ENCODE measurements around the gene CHST11.
"Not testable (repeated sequence)": the region's sequence is repeated elsewhere in the genome, so short reads cannot be mapped to it uniquely, and the experiment has no call there.

CHST11 gene

DNA sequence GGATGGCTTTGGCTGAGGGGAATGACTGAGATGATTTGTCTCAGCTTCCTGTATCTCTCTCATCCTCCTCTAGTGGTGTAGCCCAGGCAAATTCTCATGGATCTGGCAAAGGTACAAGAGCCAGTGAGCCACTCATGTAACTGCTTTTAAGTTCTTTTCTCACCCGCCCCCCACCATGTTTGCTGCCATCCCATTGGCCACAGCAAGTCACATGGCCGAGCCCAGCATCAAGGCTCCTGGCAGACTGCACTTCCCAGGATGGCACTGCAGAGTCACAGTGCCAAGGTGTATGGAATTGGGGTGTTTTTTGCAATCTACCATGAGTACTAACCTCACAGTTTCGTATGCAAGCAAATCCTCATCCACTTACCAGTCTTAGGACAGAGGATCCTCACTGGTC is 50.9 kb downstream of the CHST11 start:
- DNase-seq, result no peak

DNA sequence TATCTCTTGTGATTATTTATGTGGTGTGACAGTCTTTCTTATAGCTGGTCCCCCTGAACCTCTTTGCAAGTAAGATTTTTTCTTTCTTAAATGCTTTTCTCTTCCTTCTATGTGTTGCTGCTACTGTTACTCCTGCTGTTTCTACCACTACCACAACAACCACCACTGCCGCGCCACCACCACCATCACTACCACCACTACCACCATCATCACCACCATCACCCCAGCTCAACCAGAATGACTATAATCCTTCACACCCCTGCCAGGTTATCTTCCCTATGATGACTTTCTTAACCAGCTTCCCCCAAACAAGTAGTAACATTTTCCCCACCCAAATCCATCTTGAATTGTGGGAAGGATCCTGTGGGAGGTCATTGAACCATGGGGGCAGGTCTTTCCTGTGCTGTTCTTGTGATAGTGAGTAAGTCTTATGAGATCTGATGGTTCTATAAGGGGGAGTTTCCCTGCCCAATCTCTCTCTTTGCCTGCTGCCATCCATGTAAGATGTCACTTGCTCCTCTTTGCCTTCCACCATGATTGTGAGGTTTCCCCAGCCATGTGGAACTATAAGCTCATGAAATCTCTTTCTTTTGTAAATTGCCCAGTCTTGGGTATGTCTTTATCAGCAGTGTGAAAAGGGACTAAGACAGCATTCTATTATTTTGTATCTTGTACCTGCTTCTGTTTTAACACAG is 52.2 kb downstream of the CHST11 start:
- no peak for DNase-seq

DNA sequence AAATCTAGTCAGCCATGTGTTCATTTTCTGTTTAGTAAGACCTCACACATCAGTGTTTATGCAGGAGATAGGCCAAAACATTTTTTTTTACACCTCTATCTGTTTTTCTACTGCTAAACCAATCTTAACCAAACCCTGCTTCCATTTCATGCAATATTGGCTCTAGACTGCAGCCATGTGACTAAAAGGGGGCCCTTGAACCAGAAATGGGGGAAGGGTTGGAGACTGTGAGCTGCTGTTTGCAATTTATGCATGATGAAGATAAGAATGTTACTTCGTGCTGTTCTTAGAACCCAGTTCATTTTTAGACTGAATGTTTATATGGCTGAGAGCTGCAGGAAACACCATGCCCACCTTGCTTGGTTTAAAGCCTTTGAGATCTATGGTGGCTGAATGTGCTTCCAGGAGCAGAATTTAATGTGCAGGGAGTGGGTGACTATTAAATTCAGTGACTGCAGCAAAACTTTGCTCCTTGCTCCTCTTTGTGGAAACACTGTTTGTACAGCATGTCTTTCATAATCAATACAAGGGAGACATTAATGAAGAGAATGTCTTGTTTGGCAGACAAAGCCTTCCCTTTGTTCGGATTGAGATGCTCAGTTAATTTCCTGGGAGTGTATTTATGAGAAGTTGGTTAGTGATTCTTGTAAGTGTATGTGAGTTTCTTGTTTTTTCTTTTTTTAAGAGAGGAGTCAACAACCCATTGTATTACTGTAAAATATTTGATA is 53.6 kb downstream of the CHST11 start:
- DNase-seq, result no peak

DNA sequence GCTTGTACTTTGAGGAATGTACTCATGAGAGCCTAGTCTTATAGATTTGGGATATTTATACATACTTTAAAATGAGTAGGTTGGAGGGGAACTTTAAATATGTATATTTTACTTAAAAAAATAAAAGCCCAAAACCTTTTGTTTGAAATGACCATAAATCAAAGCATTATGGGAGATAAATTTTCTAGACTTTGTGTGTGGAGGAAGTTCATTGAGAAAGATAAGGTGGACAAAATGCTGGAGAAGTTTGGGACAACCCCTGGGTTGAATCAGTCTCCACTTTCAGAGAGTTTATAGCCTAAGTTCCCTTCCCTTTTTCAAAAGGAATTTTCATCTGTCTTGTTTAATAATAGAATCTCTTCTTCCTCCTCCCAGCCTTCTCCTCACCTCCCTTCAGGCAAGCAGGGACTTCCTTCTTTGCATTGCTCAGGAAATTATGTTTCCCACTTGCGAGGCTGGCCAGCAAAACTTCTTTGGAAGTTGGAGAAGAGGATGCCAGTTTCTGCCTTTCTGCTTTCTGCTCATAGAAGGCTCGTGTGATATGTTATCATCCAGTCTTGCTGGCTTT is 54.2 kb downstream of the CHST11 start:
- DNase-seq, result no peak

GRCh38 chr12:104513681-104514080 is 56.9 kb downstream of the CHST11 start:
- no peak for DNase-seq

GRCh38 chr12:104514092-104514810 is 57.5 kb downstream of the CHST11 start:
- no peak for DNase-seq

GRCh38 chr12:104515899-104516298 is 59.2 kb downstream of the CHST11 start:
- no peak for DNase-seq

GRCh38 chr12:104516821-104517220 is 60.1 kb downstream of the CHST11 start:
- DNase-seq, result no peak

GRCh38 chr12:104517880-104518279 is 61.1 kb downstream of the CHST11 start:
- DNase-seq, result no peak

DNA sequence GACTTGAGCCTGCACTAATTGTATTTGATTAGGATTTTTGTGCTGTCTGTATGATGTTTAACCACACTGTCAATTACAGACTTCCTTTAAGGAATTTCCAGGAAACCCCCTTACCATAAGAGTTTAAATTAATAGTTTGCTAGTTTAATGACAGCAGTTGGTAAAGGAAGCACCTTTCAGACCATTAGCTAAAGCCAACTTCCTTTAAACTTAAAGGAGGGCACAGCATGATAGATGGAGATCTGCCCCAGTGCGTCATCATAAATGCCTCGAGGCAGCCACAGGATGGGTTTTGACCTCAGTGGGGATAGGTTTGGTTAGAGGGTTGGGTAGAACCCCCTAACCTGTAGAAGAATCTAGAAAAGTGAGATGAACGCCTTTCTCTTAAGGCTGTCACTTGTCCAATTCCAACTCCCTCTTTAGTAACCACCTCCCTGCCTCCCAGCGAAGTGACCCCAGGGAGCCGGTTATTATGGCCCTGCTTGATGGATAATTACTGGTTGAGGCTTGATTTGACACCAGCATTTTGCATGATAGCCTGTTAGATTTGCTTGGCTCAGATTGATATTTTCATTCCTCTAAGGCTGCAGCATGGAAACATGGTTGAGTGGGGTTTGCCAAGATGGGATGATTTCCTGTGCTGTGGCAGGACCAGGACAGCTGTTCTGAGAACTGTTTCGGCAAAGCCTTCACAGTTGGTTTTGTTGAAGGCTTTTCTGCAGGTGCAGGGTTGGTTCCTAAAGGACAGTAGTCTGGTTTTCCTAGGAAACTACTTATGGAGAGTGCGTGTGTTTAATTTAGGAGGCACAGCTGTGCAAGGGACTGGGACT is 62.7 kb downstream of the CHST11 start:
- DNase-seq, result no peak

GRCh38 chr12:104520242-104520900 is 63.6 kb downstream of the CHST11 start:
- DNase-seq, result no peak

- no peak for DNase-seq
Measured at GRCh38 chr12:104521731-104522130, 65.0 kb downstream of the CHST11 start.

DNA sequence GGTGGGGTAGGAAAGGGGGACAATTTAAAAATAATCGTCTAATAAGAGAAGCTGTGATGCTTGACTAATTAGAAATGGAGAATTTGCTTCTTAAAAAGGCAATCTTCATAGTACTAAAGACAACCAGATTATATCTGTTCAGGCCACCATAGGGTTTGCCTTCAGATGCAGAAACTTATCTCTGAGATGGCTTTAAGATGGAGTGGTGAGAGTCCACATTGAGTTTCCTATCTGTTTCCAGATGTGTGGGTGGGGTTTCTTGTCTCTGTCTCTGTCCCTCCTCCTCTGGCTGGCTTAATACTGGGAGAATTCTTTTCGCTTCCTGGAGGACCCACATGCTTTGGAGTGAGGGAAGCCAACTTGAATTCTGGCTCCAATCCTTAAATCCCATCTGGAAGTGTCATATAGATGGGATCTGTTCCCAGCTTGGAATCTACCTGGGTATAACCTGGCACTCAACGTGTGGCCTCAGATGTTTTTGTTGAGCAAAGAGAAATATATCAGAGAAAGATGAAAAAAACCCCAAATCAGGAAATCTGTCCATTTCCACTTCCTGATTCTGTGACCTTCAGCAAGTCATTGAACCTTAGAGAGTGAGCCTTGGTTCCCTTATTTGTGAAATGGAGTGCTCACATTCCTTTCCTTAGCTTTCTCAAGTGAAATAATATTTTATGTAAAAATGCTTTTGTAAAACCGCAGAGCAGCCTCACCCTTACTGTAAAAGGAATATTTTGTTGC is 66.4 kb downstream of the CHST11 start:
- DNase-seq, result no peak

GRCh38 chr12:104524034-104524832 is 67.5 kb downstream of the CHST11 start:
- DNase-seq, result no peak

- no peak for DNase-seq
Measured at GRCh38 chr12:104526320-104526719, 69.6 kb downstream of the CHST11 start.

DNA sequence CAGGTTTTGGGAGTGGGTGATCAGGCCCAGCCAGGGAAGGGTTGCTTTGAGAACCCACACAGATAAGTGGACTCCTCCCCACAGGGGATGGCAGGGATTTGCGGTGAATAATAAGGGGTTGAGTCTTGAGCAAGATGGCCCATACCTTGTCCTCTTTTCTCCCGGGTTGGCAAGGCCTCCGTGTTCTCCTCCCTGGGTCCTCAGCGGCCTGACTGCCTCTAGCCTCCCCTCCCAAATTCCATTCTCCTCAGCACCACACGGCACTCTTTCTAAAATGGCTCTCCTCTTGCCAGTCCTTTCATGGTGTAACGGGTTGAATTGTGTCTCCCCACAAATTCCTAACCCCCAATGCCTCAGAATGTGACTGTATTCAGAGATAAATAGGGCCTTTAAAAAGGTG is 70.0 kb downstream of the CHST11 start:
- DNase-seq, result no peak

GRCh38 chr12:104527653-104528052 is 70.9 kb downstream of the CHST11 start:
- not testable (repeated sequence) for DNase-seq

DNA sequence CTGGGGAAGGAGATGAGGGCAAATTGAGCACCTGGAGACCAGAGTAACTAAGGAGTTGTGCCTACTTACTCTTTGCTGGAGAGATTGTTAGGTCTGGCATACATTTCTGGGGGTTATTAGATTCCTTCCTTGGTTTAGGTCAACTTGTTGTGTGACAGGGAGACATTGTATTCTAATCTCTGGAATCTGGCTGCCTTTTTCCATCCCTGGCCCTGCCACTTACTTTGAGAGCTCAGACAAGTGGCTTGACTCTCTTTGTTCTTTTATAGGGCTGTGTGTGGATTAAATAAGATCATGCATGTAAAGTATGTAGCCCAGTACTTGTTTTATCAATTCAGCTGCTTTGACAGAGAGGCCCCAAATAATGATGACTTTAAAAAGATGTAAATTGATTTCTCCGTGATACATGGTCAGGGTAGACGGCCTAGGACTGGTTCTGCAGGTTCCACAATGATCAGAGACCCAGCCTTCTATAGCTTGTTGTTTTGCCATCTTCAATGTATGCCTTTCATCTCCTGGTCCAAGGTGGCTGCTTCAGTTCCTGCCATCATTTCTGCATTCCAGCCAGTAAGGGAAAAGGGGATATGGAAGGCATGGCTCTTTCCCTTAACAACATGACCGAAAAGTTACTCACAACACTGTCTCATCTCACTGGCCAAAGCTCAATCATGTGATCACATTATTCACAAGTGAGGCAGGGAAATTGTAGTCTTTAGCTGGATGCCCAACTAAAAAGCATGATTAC is 72.6 kb downstream of the CHST11 start:
- no peak for DNase-seq

DNA sequence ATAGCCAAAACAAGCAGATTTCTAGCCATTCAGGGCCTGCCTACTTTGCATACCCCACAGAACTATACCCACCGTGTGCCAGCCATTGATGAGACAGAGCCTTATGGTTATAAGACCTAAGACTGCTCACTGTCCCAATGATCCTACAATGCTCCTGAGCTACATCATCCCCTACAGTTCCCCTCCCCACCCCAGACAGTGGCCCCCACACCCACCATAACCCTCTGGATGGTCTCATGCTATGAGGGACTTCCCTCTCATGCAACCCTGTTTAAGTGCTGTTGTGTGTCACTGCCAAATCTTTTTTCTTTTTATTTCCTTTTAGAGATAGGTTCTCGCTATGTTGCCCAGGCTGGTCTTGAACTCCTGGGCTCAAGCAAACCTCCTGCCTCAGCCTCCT is 75.9 kb downstream of the CHST11 start:
- no peak for DNase-seq

DNA sequence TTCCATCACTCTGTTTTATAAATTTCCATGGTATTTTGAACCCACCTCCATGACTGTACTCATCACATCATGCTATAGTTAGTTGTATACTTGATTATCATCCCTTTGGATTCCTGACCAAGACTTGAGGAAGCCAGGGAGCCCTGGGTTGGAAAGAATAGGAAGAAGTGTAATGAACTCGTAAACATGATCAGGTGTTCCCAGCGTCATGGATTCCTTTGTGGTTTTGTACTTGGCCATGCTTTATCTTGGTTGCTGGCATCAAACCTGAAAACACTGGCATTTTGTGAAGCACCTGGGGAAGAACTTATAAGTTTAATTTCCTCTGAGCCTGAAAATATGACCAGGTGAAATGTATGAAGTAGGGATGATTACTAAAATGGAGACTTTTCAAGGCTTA is 76.4 kb downstream of the CHST11 start:
- DNase-seq, result no peak
